SK-N-SH treated with all-trans-retinoic acid at 6 μM for 48 hours (cell line): ENCODE measurements around the gene C3orf52.

ENCODE experiments used
- BACH2 ChIP-seq: fragments of 250-450 bp; sonication (Bioruptor Pico); IDR thresholded peaks from 2 replicates; pipeline ENCODE4 v1.9.0; 2021; ENCODE audit warnings: mild to moderate bottlenecking, borderline replicate concordance
- CSDC2 ChIP-seq: fragments of 250-450 bp; sonication (Bioruptor Pico); IDR thresholded peaks from 2 replicates; pipeline ENCODE4 v1.5.0; 2020; ENCODE audit warnings: mild to moderate bottlenecking, moderate library complexity
- ESRRG ChIP-seq: fragments of 250-450 bp; sonication (Bioruptor Pico); IDR thresholded peaks from 2 replicates; pipeline ENCODE4 v1.6.1; 2021; ENCODE audit warnings: mild to moderate bottlenecking
- GLIS3 ChIP-seq: fragments of 250-450 bp; sonication (Bioruptor Pico); IDR thresholded peaks from 2 replicates; pipeline ENCODE4 v1.5.0; 2020; ENCODE audit warnings: mild to moderate bottlenecking, moderate library complexity
- ISL1 ChIP-seq: fragments of 250-450 bp; sonication (Bioruptor Pico); IDR thresholded peaks from 2 replicates; pipeline ENCODE4 v2.1.2; 2022; ENCODE audit warnings: mild to moderate bottlenecking, moderate library complexity
- RARB ChIP-seq: fragments of 250-450 bp; sonication (Bioruptor Pico); IDR thresholded peaks from 2 replicates; pipeline ENCODE4 v1.8.0; 2021; ENCODE audit warnings: mild to moderate bottlenecking, moderate library complexity
- SNAI2 ChIP-seq: fragments of 250-450 bp; sonication (Bioruptor Pico); IDR thresholded peaks from 2 replicates; pipeline ENCODE4 v1.5.0; 2020; ENCODE audit warnings: mild to moderate bottlenecking, moderate library complexity
- TCF4 ChIP-seq: fragments of 250-450 bp; sonication (Bioruptor Pico); IDR thresholded peaks from 2 replicates; pipeline ENCODE4 v1.8.0; 2021; ENCODE audit warnings: mild to moderate bottlenecking, moderate library complexity, borderline replicate concordance
- TOX ChIP-seq: fragments of 250-450 bp; sonication (Bioruptor Pico); IDR thresholded peaks from 2 replicates; pipeline ENCODE4 v1.8.0; 2021; ENCODE audit warnings: mild to moderate bottlenecking, moderate library complexity, borderline replicate concordance
- ZFP3 ChIP-seq: fragments of 250-450 bp; sonication (Bioruptor Pico); IDR thresholded peaks from 2 replicates; pipeline ENCODE4 v1.5.0; 2020; ENCODE audit warnings: mild to moderate bottlenecking, moderate library complexity
- ZNF70 ChIP-seq: fragments of 450-650 bp; formaldehyde crosslinking; IDR thresholded peaks from 2 replicates; pipeline ENCODE4 v1.5.0; 2020; ENCODE audit warnings: mild to moderate bottlenecking, moderate library complexity
- TF ChIP-seq, protein P1 (sequence below): fragments of 250-450 bp; sonication (Bioruptor Pico); IDR thresholded peaks from 2 replicates; pipeline ENCODE4 v1.5.1; 2020; ENCODE audit warnings: low read depth, mild to moderate bottlenecking, moderate library complexity
- TF ChIP-seq, protein P2 (sequence below): fragments of 250-450 bp; sonication (Bioruptor Pico); IDR thresholded peaks from 2 replicates; pipeline ENCODE4 v1.8.0; 2020; ENCODE audit warnings: mild to moderate bottlenecking, moderate library complexity, borderline replicate concordance

DNA sequence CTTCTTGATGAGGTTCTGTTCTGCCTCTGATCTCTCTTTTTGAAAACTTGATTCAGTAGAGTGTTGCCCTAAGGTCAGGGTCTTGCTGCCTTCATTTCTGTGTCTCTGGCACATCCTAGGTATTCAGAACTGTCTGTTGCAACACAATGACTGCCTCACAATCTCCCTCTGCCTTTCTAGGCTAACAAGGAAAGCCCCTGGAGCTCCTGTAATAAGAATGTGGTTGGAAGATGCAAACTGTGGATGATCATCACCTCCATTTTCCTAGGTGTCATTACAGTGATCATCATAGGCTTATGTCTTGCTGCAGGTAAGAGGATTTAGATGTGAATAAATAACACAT, 7.0 kb downstream of the C3orf52 start:
- TF ChIP-seq BACH2 (CRISPR knock-in tag) (no peak), ESRRG (CRISPR knock-in tag) (no peak), CSDC2 (no peak), ISL1 (CRISPR knock-in tag) (no peak), GLIS3 (CRISPR knock-in tag) (no peak), RARB (CRISPR knock-in tag) (no peak), ZFP3 (CRISPR knock-in tag) (no peak), TCF4 (CRISPR knock-in tag) (no peak), SNAI2 (no peak), TOX (CRISPR knock-in tag) (no peak), ZNF70 (CRISPR knock-in tag) (no peak)
- TF ChIP-seq, protein P1, sequence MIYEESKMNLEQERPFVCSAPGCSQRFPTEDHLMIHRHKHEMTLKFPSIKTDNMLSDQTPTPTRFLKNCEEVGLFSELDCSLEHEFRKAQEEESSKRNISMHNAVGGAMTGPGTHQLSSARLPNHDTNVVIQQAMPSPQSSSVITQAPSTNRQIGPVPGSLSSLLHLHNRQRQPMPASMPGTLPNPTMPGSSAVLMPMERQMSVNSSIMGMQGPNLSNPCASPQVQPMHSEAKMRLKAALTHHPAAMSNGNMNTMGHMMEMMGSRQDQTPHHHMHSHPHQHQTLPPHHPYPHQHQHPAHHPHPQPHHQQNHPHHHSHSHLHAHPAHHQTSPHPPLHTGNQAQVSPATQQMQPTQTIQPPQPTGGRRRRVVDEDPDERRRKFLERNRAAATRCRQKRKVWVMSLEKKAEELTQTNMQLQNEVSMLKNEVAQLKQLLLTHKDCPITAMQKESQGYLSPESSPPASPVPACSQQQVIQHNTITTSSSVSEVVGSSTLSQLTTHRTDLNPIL (CRISPR knock-in tag) = no peak
- TF ChIP-seq, protein P2, sequence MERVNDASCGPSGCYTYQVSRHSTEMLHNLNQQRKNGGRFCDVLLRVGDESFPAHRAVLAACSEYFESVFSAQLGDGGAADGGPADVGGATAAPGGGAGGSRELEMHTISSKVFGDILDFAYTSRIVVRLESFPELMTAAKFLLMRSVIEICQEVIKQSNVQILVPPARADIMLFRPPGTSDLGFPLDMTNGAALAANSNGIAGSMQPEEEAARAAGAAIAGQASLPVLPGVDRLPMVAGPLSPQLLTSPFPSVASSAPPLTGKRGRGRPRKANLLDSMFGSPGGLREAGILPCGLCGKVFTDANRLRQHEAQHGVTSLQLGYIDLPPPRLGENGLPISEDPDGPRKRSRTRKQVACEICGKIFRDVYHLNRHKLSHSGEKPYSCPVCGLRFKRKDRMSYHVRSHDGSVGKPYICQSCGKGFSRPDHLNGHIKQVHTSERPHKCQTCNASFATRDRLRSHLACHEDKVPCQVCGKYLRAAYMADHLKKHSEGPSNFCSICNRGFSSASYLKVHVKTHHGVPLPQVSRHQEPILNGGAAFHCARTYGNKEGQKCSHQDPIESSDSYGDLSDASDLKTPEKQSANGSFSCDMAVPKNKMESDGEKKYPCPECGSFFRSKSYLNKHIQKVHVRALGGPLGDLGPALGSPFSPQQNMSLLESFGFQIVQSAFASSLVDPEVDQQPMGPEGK (CRISPR knock-in tag) = no peak
